WTC11 (cell line): ENCODE data around the gene NNT. TPM values are rescaled to one million over a fixed set of nuclear protein-coding genes. Genes with fewer than 3 reads are reported as not detected.

Experiments
- ATAC-seq: fragments of 200-7000 bp; cut with Tn5 transposase; 2 replicates; pipeline ENCODE4 v1.10.0; 2021; ENCODE audit warnings: mild to moderate bottlenecking, moderate library complexity
- CTCF ChIA-PET: fragments of 300-600 bp; sonication (Branson Sonifier 250); formaldehyde crosslinking; loops from one replicate; lab custom pipeline; 2021; ENCODE audit warnings: antibody characterized with exemption; lab: Charles Lee
- POLR2A ChIA-PET: fragments of 350-600 bp; sonication (Branson Sonifier 250); formaldehyde crosslinking; loops from one replicate; lab custom pipeline; 2021; ENCODE audit warnings: antibody characterized with exemption; lab: Charles Lee
- DNase-seq: peaks from one replicate; pipeline ENCODE4 v3.0.0; 2021; ENCODE audit warnings: low spot score
- H3K27ac Mint-ChIP-seq: 2 replicates; pipeline ENCODE4 v1.8.0; 2021; ENCODE audit warnings: mixed read lengths
- H3K27me3 Mint-ChIP-seq: 2 replicates; pipeline ENCODE4 v1.8.0; 2021; ENCODE audit warnings: low read depth, mild to moderate bottlenecking, moderate library complexity, mixed read lengths
- H3K36me3 Mint-ChIP-seq: 2 replicates; pipeline ENCODE4 v1.8.0; 2021; ENCODE audit warnings: mixed read lengths
- H3K4me1 Mint-ChIP-seq: 2 replicates; pipeline ENCODE4 v1.8.0; 2022; ENCODE audit warnings: mixed read lengths
- H3K4me3 Mint-ChIP-seq: 2 replicates; pipeline ENCODE4 v1.8.0; 2021; ENCODE audit warnings: mild to moderate bottlenecking, moderate library complexity, mixed read lengths
- H3K9me3 Mint-ChIP-seq: 2 replicates; pipeline ENCODE4 v1.8.0; 2021; ENCODE audit warnings: mixed read lengths
- GRHL2 ChIP-seq: fragments of 250-450 bp; sonication (Bioruptor Pico); IDR thresholded peaks from 2 replicates; pipeline ENCODE4 v1.8.0; 2022; ENCODE audit warnings: mild to moderate bottlenecking, moderate library complexity; ENCODE audit not compliant: insufficient replicate concordance, severe bottlenecking
- HMGA2 ChIP-seq: fragments of 250-450 bp; sonication (Bioruptor Pico); IDR thresholded peaks from 2 replicates; pipeline ENCODE4 v1.4.0; 2021; ENCODE audit warnings: mild to moderate bottlenecking, moderate library complexity
- JAZF1 ChIP-seq: fragments of 250-450 bp; sonication (Bioruptor Pico); IDR thresholded peaks from 2 replicates; pipeline ENCODE4 v1.9.0; 2021; ENCODE audit warnings: moderate library complexity, mild to moderate bottlenecking, inconsistent platforms
- NFE2L1 ChIP-seq: sonication (generic); formaldehyde crosslinking; IDR thresholded peaks from 2 replicates; pipeline ENCODE4 v1.8.1; 2023; ENCODE audit warnings: missing genetic modification reagents
- OVOL2 ChIP-seq: fragments of 250-450 bp; sonication (Bioruptor Pico); IDR thresholded peaks from 2 replicates; pipeline ENCODE4 v1.9.0; 2021; ENCODE audit warnings: mild to moderate bottlenecking, borderline replicate concordance
- PRRX2 ChIP-seq: fragments of 250-450 bp; sonication (Bioruptor Pico); IDR thresholded peaks from 2 replicates; pipeline ENCODE4 v1.8.0; 2021; ENCODE audit warnings: mild to moderate bottlenecking
- SMAD3 ChIP-seq: sonication (generic); formaldehyde crosslinking; IDR thresholded peaks from 2 replicates; pipeline ENCODE4 v1.8.0; 2022; ENCODE audit warnings: missing genetic modification reagents, mild to moderate bottlenecking, borderline replicate concordance
- TEAD4 ChIP-seq: sonication (generic); formaldehyde crosslinking; IDR thresholded peaks from 2 replicates; pipeline ENCODE4 v1.8.0; 2022; ENCODE audit warnings: mild to moderate bottlenecking, missing genetic modification reagents
- TP53 ChIP-seq: sonication (generic); formaldehyde crosslinking; IDR thresholded peaks from 2 replicates; pipeline ENCODE4 v1.8.1; 2023; ENCODE audit warnings: mild to moderate bottlenecking, missing genetic modification reagents
- total RNA-seq: library from RNA; stranded (reverse); gene quantifications from 3 replicates; pipeline ENCODE4 v1.2.3, GENCODE V29; 2021
- TF ChIP-seq, protein P1 (sequence below): fragments of 250-450 bp; sonication (Bioruptor Pico); IDR thresholded peaks from 2 replicates; pipeline ENCODE4 v1.8.0; 2021; ENCODE audit warnings: mild to moderate bottlenecking
- TF ChIP-seq, protein P2 (sequence below): sonication (generic); formaldehyde crosslinking; IDR thresholded peaks from 2 replicates; pipeline ENCODE4 v1.8.0; 2022; ENCODE audit warnings: mild to moderate bottlenecking, missing genetic modification reagents
- TF ChIP-seq, protein P3 (sequence below): sonication (generic); formaldehyde crosslinking; IDR thresholded peaks from 2 replicates; pipeline ENCODE4 v1.8.0; 2022; ENCODE audit warnings: mild to moderate bottlenecking, missing genetic modification reagents
- TF ChIP-seq, protein P4 (sequence below): sonication (generic); formaldehyde crosslinking; IDR thresholded peaks from 2 replicates; pipeline ENCODE4 v1.8.1; 2022; ENCODE audit warnings: low read depth, missing genetic modification reagents, borderline replicate concordance
- TF ChIP-seq, protein P5 (sequence below): sonication (generic); formaldehyde crosslinking; IDR thresholded peaks from 2 replicates; pipeline ENCODE4 v1.8.1; 2022; ENCODE audit warnings: mild to moderate bottlenecking, missing genetic modification reagents, moderate library complexity, borderline replicate concordance
- TF ChIP-seq, protein P6 (sequence below): sonication (generic); formaldehyde crosslinking; IDR thresholded peaks from 2 replicates; pipeline ENCODE4 v1.8.1; 2022; ENCODE audit warnings: low read depth, mild to moderate bottlenecking, moderate library complexity, missing genetic modification reagents, borderline replicate concordance
- TF ChIP-seq, protein P7 (sequence below): sonication (generic); formaldehyde crosslinking; IDR thresholded peaks from 2 replicates; pipeline ENCODE4 v1.8.0; 2023; ENCODE audit warnings: missing genetic modification reagents
- TF ChIP-seq, protein P8 (sequence below): sonication (generic); formaldehyde crosslinking; IDR thresholded peaks from 2 replicates; pipeline ENCODE4 v1.8.1; 2022; ENCODE audit warnings: mild to moderate bottlenecking, moderate library complexity, missing genetic modification reagents
- TF ChIP-seq, protein P9 (sequence below): sonication (generic); formaldehyde crosslinking; IDR thresholded peaks from 2 replicates; pipeline ENCODE4 v1.8.1; 2023; ENCODE audit warnings: mild to moderate bottlenecking, missing genetic modification reagents
- TF ChIP-seq, protein P10 (sequence below): sonication (generic); formaldehyde crosslinking; IDR thresholded peaks from 2 replicates; pipeline ENCODE4 v1.8.0; 2022; ENCODE audit warnings: missing genetic modification reagents

Gene NNT
- total RNA-seq, 1 experiment from 2014 or later = 37.6 TPM

DNA sequence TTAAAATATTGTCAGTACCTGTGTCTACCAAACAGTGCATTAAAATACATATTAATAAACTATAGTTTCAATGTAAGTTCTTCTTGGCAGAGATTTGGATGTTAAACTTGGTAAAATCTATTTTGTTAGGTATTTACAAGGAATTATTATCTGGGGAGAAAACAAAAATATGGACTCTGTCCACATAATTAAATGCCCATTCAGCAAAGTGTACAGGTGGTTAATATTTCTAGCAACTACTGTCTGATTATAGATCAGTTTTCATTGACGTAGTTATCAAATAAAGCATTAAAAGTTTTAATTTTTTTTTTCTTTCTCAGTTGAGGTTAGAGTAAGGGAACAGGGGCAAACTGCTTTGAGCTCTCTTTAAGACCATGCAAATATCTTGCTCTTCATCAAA, 88.9 kb downstream of the NNT start:
- Mint-ChIP-seq H3K9me3 (peaks cover 39% of the 10 kb centered on the region), H3K36me3 (peaks cover 37% of the 10 kb centered on the region), H3K27ac (no peak overlapping the region), H3K4me3 (no peak overlapping the region), H3K4me1 (no peaks in the 10 kb centered on the region), H3K27me3 (no peaks in the 10 kb centered on the region)
- ChIA-PET CTCF (no interaction called here), POLR2A (no interaction called here)
- DNase-seq = no peak
- ATAC-seq = no peak
- TF ChIP-seq, protein P1, sequence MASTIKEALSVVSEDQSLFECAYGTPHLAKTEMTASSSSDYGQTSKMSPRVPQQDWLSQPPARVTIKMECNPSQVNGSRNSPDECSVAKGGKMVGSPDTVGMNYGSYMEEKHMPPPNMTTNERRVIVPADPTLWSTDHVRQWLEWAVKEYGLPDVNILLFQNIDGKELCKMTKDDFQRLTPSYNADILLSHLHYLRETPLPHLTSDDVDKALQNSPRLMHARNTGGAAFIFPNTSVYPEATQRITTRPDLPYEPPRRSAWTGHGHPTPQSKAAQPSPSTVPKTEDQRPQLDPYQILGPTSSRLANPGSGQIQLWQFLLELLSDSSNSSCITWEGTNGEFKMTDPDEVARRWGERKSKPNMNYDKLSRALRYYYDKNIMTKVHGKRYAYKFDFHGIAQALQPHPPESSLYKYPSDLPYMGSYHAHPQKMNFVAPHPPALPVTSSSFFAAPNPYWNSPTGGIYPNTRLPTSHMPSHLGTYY (CRISPR knock-in tag) = no peak
- TF ChIP-seq TP53 (CRISPR knock-in tag) (no peak), TEAD4 (CRISPR knock-in tag) (no peak), GRHL2 (CRISPR knock-in tag) (no peak), NFE2L1 (CRISPR knock-in tag) (no peak), HMGA2 (CRISPR knock-in tag) (no peak), SMAD3 (no peak), OVOL2 (CRISPR knock-in tag) (no peak), JAZF1 (CRISPR knock-in tag) (no peak), PRRX2 (CRISPR knock-in tag) (no peak)
- TF ChIP-seq, protein P2, sequence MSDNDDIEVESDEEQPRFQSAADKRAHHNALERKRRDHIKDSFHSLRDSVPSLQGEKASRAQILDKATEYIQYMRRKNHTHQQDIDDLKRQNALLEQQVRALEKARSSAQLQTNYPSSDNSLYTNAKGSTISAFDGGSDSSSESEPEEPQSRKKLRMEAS (CRISPR knock-in tag) = no peak
- TF ChIP-seq, protein P3, sequence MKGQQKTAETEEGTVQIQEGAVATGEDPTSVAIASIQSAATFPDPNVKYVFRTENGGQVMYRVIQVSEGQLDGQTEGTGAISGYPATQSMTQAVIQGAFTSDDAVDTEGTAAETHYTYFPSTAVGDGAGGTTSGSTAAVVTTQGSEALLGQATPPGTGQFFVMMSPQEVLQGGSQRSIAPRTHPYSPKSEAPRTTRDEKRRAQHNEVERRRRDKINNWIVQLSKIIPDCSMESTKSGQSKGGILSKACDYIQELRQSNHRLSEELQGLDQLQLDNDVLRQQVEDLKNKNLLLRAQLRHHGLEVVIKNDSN (CRISPR knock-in tag) = no peak
- TF ChIP-seq, protein P4, sequence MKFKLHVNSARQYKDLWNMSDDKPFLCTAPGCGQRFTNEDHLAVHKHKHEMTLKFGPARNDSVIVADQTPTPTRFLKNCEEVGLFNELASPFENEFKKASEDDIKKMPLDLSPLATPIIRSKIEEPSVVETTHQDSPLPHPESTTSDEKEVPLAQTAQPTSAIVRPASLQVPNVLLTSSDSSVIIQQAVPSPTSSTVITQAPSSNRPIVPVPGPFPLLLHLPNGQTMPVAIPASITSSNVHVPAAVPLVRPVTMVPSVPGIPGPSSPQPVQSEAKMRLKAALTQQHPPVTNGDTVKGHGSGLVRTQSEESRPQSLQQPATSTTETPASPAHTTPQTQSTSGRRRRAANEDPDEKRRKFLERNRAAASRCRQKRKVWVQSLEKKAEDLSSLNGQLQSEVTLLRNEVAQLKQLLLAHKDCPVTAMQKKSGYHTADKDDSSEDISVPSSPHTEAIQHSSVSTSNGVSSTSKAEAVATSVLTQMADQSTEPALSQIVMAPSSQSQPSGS (CRISPR knock-in tag) = no peak
- TF ChIP-seq, protein P5, sequence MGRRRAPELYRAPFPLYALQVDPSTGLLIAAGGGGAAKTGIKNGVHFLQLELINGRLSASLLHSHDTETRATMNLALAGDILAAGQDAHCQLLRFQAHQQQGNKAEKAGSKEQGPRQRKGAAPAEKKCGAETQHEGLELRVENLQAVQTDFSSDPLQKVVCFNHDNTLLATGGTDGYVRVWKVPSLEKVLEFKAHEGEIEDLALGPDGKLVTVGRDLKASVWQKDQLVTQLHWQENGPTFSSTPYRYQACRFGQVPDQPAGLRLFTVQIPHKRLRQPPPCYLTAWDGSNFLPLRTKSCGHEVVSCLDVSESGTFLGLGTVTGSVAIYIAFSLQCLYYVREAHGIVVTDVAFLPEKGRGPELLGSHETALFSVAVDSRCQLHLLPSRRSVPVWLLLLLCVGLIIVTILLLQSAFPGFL (CRISPR knock-in tag) = no peak
- TF ChIP-seq, protein P6, sequence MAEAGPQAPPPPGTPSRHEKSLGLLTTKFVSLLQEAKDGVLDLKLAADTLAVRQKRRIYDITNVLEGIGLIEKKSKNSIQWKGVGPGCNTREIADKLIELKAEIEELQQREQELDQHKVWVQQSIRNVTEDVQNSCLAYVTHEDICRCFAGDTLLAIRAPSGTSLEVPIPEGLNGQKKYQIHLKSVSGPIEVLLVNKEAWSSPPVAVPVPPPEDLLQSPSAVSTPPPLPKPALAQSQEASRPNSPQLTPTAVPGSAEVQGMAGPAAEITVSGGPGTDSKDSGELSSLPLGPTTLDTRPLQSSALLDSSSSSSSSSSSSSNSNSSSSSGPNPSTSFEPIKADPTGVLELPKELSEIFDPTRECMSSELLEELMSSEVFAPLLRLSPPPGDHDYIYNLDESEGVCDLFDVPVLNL (CRISPR knock-in tag) = no peak
- TF ChIP-seq, protein P7, sequence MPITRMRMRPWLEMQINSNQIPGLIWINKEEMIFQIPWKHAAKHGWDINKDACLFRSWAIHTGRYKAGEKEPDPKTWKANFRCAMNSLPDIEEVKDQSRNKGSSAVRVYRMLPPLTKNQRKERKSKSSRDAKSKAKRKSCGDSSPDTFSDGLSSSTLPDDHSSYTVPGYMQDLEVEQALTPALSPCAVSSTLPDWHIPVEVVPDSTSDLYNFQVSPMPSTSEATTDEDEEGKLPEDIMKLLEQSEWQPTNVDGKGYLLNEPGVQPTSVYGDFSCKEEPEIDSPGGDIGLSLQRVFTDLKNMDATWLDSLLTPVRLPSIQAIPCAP (CRISPR knock-in tag) = no peak
- TF ChIP-seq, protein P8, sequence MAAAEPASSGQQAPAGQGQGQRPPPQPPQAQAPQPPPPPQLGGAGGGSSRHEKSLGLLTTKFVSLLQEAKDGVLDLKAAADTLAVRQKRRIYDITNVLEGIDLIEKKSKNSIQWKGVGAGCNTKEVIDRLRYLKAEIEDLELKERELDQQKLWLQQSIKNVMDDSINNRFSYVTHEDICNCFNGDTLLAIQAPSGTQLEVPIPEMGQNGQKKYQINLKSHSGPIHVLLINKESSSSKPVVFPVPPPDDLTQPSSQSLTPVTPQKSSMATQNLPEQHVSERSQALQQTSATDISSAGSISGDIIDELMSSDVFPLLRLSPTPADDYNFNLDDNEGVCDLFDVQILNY (CRISPR knock-in tag) = no peak
- TF ChIP-seq, protein P9, sequence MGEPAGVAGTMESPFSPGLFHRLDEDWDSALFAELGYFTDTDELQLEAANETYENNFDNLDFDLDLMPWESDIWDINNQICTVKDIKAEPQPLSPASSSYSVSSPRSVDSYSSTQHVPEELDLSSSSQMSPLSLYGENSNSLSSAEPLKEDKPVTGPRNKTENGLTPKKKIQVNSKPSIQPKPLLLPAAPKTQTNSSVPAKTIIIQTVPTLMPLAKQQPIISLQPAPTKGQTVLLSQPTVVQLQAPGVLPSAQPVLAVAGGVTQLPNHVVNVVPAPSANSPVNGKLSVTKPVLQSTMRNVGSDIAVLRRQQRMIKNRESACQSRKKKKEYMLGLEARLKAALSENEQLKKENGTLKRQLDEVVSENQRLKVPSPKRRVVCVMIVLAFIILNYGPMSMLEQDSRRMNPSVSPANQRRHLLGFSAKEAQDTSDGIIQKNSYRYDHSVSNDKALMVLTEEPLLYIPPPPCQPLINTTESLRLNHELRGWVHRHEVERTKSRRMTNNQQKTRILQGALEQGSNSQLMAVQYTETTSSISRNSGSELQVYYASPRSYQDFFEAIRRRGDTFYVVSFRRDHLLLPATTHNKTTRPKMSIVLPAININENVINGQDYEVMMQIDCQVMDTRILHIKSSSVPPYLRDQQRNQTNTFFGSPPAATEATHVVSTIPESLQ (CRISPR knock-in tag) = no peak
- TF ChIP-seq, protein P10, sequence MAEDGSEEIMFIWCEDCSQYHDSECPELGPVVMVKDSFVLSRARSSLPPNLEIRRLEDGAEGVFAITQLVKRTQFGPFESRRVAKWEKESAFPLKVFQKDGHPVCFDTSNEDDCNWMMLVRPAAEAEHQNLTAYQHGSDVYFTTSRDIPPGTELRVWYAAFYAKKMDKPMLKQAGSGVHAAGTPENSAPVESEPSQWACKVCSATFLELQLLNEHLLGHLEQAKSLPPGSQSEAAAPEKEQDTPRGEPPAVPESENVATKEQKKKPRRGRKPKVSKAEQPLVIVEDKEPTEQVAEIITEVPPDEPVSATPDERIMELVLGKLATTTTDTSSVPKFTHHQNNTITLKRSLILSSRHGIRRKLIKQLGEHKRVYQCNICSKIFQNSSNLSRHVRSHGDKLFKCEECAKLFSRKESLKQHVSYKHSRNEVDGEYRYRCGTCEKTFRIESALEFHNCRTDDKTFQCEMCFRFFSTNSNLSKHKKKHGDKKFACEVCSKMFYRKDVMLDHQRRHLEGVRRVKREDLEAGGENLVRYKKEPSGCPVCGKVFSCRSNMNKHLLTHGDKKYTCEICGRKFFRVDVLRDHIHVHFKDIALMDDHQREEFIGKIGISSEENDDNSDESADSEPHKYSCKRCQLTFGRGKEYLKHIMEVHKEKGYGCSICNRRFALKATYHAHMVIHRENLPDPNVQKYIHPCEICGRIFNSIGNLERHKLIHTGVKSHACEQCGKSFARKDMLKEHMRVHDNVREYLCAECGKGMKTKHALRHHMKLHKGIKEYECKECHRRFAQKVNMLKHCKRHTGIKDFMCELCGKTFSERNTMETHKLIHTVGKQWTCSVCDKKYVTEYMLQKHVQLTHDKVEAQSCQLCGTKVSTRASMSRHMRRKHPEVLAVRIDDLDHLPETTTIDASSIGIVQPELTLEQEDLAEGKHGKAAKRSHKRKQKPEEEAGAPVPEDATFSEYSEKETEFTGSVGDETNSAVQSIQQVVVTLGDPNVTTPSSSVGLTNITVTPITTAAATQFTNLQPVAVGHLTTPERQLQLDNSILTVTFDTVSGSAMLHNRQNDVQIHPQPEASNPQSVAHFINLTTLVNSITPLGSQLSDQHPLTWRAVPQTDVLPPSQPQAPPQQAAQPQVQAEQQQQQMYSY (CRISPR knock-in tag) = no peak
